HFFc6 (cell line): ENCODE data around the gene DESI1. TPM values are rescaled to one million over a fixed set of nuclear protein-coding genes. Genes with fewer than 3 reads are reported as not detected.
A peak's percentile ranks its signal among the peaks of the same experiment; 100 is the strongest.
"Not testable (repeated sequence)": the region's sequence is repeated elsewhere in the genome, so short reads cannot be mapped to it uniquely, and the experiment has no call there.

Experiments used
- DNase-seq: peaks from one replicate; pipeline ENCODE4 v3.0.0-alpha.2; 2018
- H3K27ac Mint-ChIP-seq: 2 replicates; pipeline ENCODE4 v1.8.0; 2020; ENCODE audit warnings: mild to moderate bottlenecking, mixed read lengths
- H3K27me3 Mint-ChIP-seq: 2 replicates; pipeline ENCODE4 v1.8.0; 2021; ENCODE audit warnings: mild to moderate bottlenecking, moderate library complexity, mixed read lengths; ENCODE audit not compliant: insufficient read depth
- H3K36me3 Mint-ChIP-seq: 2 replicates; pipeline ENCODE4 v1.8.0; 2021; ENCODE audit warnings: low read depth, mixed read lengths
- H3K4me1 Mint-ChIP-seq: 2 replicates; pipeline ENCODE4 v1.8.0; 2020; ENCODE audit warnings: low read depth, mixed read lengths
- H3K4me3 Mint-ChIP-seq: 2 replicates; pipeline ENCODE4 v1.8.0; 2020; ENCODE audit warnings: mild to moderate bottlenecking, moderate library complexity, mixed read lengths
- H3K9me3 Mint-ChIP-seq: 2 replicates; pipeline ENCODE4 v1.8.0; 2020; ENCODE audit warnings: mild to moderate bottlenecking, mixed read lengths
- total RNA-seq, 6 experiments: library from RNA; stranded (reverse); fragmentation: NEBNext Ultra II Directional; extraction: Animal tissue kit (Norgen Biotek cat#: 25700); gene quantifications; 2 replicates in 1 of 6; 3 replicates in 5 of 6; pipeline ENCODE4 v1.2.3, GENCODE V29; 2021
- TF ChIP-seq, protein P1 (sequence below): fragments of 200-600 bp; sonication (generic); IDR thresholded peaks from 2 replicates; pipeline ENCODE4 v1.5.0; 2021; ENCODE audit warnings: antibody characterized with exemption, mild to moderate bottlenecking

The DESI1 gene
- total RNA-seq, 6 experiments from 2014 or later = 41.4 to 53.3 (median 46.1) TPM

DNA sequence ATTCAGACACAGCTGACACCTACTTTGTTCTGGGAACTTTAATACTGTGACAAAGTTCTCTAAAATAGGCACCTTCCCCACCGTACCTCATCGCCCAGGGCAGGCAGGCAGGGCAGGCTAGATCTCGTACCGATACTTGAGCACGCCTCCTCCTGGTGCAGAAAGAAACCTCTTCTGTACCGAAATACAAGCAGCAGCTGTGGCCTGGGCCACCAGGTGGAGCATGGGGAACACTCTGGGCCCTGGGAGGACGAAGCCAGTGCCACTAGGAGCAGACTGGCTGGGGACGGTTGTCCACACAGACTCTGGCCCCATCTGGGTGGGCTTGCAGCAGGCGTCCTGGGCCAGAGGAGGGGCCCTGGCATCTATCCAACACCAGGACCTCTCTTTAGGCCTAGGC is 44.0 kb downstream of the DESI1 start:
- DNase-seq = peak; percentile 60

DNA sequence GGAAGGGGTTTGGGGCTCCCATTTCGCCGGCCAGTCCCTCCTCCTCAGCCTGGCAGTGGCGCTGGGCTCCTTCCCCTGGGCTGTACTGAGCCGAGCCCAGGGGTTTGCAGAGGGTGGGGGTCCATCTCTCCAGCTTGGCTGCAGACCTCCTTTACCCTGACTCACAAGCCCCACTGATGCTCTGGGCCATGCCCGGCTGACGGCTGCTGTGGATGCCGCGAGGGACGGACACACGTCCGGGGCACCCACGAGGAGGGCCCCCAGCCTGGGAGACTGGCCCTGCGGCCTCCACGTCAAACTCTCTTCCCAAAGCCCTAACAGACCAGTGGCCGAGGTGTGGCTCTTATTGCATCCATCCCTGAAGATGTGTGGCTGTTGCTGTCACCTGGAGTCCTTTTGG is 45.3 kb downstream of the DESI1 start:
- Mint-ChIP-seq H3K9me3 (no peaks in the 10 kb centered on the region), H3K4me3 (no peak overlapping the region), H3K4me1 (no peaks in the 10 kb centered on the region), H3K27me3 (peaks cover 4% of the 10 kb centered on the region; the same call in 1 of the 2 replicates), H3K36me3 (peaks cover 21% of the 10 kb centered on the region; the same call in 1 of the 2 replicates), H3K27ac (no peak overlapping the region)
- DNase-seq = no peak
- TF ChIP-seq, protein P1, sequence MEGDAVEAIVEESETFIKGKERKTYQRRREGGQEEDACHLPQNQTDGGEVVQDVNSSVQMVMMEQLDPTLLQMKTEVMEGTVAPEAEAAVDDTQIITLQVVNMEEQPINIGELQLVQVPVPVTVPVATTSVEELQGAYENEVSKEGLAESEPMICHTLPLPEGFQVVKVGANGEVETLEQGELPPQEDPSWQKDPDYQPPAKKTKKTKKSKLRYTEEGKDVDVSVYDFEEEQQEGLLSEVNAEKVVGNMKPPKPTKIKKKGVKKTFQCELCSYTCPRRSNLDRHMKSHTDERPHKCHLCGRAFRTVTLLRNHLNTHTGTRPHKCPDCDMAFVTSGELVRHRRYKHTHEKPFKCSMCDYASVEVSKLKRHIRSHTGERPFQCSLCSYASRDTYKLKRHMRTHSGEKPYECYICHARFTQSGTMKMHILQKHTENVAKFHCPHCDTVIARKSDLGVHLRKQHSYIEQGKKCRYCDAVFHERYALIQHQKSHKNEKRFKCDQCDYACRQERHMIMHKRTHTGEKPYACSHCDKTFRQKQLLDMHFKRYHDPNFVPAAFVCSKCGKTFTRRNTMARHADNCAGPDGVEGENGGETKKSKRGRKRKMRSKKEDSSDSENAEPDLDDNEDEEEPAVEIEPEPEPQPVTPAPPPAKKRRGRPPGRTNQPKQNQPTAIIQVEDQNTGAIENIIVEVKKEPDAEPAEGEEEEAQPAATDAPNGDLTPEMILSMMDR = no peak

More for the DNA sequence above, 44.0 kb downstream of the DESI1 start:
- Mint-ChIP-seq H3K9me3 (no peaks in the 10 kb centered on the region), H3K27me3 (peaks cover 4% of the 10 kb centered on the region; the same call in 1 of the 2 replicates), H3K4me1 (no peaks in the 10 kb centered on the region), H3K27ac (no peak overlapping the region), H3K36me3 (peaks cover 21% of the 10 kb centered on the region; the same call in 1 of the 2 replicates), H3K4me3 (no peak overlapping the region)
- TF ChIP-seq, protein P1 = peak; percentile 76

DNA sequence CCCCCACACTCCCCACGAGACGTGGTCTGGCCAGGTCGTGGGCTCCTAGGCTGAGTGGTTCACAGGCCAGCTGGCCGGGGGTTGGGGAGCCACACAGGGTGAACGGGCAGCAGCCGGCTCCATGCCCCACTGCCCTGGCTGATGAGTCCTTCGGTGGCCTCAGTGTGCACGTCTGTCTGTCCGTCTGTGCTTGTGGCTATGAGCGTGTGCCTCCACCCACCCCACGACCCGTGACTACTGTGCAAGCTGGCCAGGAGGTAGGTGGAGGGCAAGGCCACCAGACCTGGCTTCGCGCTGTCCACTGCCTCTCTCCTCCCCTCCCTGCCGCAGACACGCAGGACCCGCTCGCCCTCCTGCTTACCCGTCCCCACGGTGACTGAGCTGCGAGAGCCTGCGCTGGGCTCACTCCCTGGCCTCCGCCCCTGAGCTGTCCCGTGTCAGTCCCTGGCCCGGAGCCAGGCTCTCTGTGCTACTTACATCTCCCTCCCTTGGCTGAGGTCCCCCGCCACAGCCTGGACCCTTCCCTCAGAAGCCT is 45.9 kb downstream of the DESI1 start:
- Mint-ChIP-seq H3K4me3 (no peak overlapping the region), H3K9me3 (no peaks in the 10 kb centered on the region), H3K36me3 (peaks cover 16% of the 10 kb centered on the region; the same call in 1 of the 2 replicates), H3K27ac (no peak overlapping the region), H3K4me1 (no peaks in the 10 kb centered on the region), H3K27me3 (peaks cover 6% of the 10 kb centered on the region)
- TF ChIP-seq, protein P1 = no peak
- no peak for DNase-seq

DNA sequence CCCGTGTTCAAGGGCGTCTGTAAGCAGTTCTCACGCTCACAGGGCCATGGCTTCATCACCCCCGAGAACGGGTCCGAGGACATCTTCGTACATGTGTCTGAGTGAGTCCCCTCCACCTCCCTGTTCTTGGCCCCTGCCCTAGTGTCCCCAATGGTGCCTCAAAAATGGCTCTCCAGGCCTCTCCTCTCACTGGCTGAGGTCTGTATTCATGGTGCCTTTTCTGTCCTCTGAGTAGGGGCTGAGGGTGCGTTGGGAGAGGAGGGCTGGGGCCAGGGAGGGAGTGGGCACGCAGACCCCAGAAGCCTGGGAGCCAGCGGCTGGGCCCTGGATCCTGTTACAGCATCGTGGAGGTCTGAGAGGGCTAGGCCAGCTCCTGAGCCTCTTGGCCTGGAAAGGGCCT is 47.2 kb downstream of the DESI1 start:
- Mint-ChIP-seq H3K4me1 (no peaks in the 10 kb centered on the region), H3K4me3 (no peak overlapping the region)

DNA sequence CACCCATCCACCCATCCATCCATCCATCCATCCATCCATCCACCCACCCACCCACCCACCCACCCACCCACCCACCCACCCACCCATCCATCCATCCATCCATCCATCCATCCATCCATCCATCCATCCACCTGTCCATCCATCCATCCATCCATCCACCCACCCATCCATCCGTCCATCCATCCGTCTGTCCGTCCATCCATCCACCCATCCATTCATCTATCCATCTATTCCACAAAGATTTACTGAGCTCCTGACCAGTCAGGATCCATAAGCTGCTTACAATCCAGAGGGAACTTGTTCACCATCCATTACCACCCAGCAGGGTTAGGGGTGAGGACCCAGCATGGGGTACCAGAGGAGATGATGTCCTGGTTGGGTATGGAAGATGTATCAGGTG is 48.5 kb downstream of the DESI1 start:
- H3K27ac Mint-ChIP-seq, H3K27me3 Mint-ChIP-seq, DNase-seq, H3K4me1 Mint-ChIP-seq, H3K9me3 Mint-ChIP-seq, H3K4me3 Mint-ChIP-seq, H3K36me3 Mint-ChIP-seq: not testable (repeated sequence)

More for the DNA sequence above, 47.2 kb downstream of the DESI1 start:
- DNase-seq = no peak
- TF ChIP-seq, protein P1 = no peak
- Mint-ChIP-seq H3K27ac (no peak overlapping the region), H3K36me3 (peaks cover 16% of the 10 kb centered on the region; the same call in 1 of the 2 replicates), H3K9me3 (no peaks in the 10 kb centered on the region), H3K27me3 (peaks cover 6% of the 10 kb centered on the region)

DNA sequence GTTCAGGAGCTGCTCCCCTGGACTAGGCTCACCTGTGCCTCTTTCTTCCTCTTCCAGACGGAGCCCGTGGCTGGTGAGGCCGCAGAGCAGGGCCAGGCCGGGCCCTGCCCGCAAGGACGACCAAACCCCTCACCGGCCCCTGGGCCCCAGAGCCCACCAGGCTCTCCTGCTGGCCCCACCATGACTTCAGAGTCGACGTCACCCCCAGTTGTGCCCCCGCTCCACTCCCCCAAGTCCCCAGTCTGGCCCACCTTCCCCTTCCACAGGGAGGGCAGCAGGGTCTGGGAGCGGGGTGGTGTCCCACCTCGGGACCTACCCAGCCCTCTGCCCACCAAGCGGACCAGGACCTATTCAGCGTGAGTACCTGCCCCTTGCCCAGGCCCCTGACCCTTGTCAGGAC is 49.1 kb downstream of the DESI1 start:
- H3K36me3 Mint-ChIP-seq = 0 out of 2 replicates have a peak, but pooled peaks cover 2% of the 10 kb centered on the region
- H3K4me1 Mint-ChIP-seq = no peaks in the 10 kb centered on the region
- DNase-seq = no peak
- H3K4me3 Mint-ChIP-seq = no peak overlapping the region
- H3K27ac Mint-ChIP-seq = no peak overlapping the region
- H3K27me3 Mint-ChIP-seq = peaks cover 5% of the 10 kb centered on the region
- TF ChIP-seq, protein P1 = no peak
- H3K9me3 Mint-ChIP-seq = no peaks in the 10 kb centered on the region
